Testis (tissue), 2 donors: ENCODE measurements around the gene CLCN4.

Source experiments
- POLR2A ChIP-seq: fragments of 450-650 bp; IDR thresholded peaks from one replicate; pipeline ENCODE4 v1.6.1; 2017; ENCODE audit warnings: antibody characterized with exemption, mild to moderate bottlenecking, moderate library complexity
- TF ChIP-seq, protein P1 (sequence below), 3 experiments: fragments of 450-650 bp in 2 of 3; fragments of 200-600 bp in 1 of 3; sonication (generic) in 1 of 3; IDR thresholded peaks; one replicate each; pipeline ENCODE4 v1.5.1; 2016 to 2019; ENCODE audit warnings: antibody characterized with exemption in 3 of 3, mild to moderate bottlenecking in 2 of 3, moderate library complexity in 1 of 3

DNA sequence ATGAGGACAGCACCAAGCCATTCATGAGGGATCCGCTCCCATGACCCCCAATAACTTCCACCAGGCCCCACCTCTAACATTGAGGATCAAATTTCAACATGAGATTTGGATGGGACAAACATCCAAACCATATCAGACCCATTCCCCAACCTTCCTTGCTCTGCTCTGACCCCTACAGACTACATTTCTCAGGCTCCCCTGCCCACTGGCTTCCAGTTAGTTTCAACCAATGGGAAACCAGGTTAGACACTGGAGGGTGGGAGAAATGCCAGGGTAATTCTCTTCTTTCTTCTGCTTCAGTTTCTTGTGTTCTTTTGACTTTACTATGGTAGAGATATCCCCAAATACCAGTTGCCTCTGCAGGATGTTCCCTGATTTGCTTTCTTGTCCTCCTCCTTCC lies 125.7 kb downstream of the CLCN4 start:
- TF ChIP-seq, protein P1, sequence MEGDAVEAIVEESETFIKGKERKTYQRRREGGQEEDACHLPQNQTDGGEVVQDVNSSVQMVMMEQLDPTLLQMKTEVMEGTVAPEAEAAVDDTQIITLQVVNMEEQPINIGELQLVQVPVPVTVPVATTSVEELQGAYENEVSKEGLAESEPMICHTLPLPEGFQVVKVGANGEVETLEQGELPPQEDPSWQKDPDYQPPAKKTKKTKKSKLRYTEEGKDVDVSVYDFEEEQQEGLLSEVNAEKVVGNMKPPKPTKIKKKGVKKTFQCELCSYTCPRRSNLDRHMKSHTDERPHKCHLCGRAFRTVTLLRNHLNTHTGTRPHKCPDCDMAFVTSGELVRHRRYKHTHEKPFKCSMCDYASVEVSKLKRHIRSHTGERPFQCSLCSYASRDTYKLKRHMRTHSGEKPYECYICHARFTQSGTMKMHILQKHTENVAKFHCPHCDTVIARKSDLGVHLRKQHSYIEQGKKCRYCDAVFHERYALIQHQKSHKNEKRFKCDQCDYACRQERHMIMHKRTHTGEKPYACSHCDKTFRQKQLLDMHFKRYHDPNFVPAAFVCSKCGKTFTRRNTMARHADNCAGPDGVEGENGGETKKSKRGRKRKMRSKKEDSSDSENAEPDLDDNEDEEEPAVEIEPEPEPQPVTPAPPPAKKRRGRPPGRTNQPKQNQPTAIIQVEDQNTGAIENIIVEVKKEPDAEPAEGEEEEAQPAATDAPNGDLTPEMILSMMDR (IDR thresholded peaks at IDR 0.05) = no peak
- no peak for TF ChIP-seq POLR2A
